Inflammatory macrophage treated with lipopolysaccharide for 1 hour (primary cell): ENCODE measurements around the gene HCRT.

Source experiments
- DNase-seq, 2 donors: peaks; one replicate each; pipeline ENCODE4 v3.0.0-alpha.2; 2020 to 2022

HCRT gene

DNA sequence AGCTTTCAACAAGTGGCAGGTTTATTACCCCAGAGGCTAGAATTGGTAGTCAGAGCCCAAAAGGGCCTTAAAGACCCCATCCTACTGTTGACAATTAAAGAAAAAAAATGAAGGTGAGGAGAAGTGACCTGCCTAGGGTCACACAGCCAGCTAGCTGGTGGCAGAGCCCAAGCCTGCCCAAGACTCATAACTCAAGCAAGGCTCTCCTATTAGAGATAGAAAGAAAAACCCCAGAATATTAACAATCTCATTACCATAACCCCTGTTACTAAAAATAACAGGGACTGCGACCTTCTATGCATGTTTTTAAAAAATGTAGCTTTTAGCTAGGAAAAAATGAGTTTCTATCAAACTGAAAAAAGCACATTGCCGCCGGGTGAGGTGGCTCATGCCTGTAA lies 48.6 kb downstream of the HCRT start:
- no peak for DNase-seq

GRCh38 chr17:42135664-42136653 lies 49.3 kb downstream of the HCRT start:
- DNase-seq: peak; percentile 78 to 87

DNA sequence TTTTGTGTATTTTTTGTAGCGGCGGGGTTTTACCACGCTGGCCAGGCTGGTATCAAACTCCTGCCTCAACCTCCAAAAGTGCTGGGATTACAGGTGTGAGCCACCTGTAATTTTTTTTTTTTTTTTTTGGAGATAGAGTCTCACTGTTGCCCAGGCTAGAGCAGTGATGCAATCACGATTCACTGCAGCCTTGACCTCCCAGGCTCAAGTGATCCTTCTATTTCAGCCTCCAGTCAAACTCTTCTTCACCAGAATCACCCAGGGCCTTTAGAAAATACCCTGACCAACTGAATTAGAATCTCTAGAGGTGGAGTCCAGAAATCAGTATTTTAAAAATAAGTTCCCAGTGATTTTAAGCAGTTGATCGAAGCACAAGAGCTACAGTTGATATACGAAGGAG lies 50.1 kb downstream of the HCRT start:
- DNase-seq: no peak
